Activated effector memory CD4-positive, alpha-beta T cell treated with Interleukin-2 at 50 U/mL for 16 hours (primary cell): ENCODE results near the gene DCP1B.

Experiments
- DNase-seq: peaks from one replicate; pipeline ENCODE4 v3.0.0-alpha.2; 2020

Gene DCP1B

DNA sequence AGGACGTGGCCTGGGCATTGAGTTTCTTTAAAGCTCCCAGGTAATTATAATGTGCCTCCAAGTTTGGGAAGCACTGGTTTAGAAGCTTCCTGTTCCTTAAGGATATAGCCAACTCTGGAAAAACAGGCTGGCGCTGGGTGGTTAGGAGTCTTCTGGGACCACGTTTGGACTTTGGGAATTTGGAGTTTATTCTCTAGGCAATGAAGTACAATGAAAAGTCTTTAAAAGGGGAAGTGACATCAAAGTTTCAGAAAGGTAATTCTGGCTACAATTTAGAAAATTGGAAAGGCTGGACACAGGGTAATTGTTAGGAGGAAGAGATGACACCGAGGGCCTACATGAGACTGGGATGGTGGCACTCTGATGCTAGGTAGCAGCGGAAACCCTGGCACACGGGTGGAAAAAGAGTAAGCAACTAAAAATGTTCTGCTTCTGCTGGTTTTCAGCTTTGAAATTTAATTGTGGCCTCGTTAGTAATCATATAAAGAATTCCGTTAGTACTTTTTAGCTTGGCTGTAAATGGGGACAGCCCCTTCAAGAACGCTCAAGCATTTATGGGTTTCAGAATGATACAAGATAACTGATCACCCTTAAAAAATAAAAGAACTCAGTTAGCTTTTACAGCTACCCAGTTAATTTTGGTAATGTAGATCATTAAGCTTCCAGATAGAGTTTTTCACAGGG is 12.7 kb upstream of the DCP1B start:
- no peak for DNase-seq

DNA sequence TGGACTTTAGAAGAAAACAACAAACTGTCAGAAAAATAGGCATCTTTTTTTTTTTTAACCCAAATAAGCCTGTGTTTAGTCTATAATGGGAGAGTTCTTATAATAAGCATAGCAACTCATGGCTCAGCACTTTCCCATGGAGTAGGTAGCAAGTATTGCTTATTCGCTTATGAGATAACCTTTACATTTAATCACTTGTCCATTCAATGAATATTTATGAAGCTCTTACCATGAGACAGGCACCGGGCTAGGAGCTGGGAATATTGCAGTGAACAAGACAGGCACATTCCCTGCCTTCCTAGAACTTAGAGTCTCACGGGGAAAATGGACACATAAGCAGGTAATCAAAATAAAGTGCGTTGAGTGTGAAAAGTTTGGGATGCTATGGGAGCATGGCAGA is 10.0 kb upstream of the DCP1B start:
- DNase-seq, result no peak

DNA sequence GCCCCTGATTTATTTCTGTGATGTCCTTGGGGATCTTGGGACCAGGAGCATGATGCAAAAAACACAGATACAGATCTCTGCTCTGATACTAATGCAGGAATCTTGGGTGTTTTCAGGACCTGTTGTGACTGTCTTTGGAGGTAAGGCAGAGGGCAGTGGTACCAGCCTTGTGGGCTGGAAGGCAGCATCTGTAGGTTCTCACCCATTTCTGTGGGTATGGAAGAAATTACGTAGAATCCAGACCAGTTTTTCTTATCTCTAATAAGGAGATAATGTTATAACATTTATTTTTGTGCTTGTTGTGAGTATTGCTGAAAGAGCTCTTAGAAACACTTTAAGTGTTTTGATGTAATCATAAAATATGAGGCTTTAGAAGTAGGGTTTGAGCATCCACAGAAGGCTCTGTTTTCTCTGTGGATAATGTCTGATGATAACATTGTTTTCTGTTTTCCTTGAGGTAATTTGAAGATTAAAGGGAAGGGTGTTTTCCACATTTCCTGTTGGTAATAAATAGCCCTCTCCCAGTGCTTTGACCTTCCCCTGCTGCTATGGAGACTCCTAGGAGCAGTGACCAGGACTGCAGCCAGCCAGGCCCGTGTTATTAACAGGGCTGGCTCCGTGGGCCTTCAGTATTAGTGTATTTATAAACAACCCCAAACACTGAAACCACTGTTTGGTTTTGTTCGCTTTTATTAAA is 9.4 kb upstream of the DCP1B start:
- no peak for DNase-seq

DNA sequence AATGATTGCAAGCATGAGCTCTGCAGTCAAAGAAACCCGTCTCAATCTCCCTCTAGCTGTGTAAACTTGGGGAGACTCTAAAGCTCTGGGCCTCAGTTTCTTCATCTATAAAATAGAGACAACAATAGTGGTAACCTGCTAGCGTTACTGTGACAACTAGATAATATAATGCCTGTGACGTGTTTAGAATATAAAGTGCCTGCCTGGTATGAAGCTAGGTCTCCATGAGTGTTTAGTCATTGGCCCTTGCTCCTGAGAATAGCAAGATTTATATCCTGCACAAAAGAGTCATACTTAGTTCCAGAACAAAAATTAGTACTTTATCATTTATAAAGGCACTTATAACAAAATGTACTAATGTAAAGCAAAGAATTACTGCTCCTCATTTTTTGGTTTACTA is 8.8 kb upstream of the DCP1B start:
- DNase-seq, result no peak

DNA sequence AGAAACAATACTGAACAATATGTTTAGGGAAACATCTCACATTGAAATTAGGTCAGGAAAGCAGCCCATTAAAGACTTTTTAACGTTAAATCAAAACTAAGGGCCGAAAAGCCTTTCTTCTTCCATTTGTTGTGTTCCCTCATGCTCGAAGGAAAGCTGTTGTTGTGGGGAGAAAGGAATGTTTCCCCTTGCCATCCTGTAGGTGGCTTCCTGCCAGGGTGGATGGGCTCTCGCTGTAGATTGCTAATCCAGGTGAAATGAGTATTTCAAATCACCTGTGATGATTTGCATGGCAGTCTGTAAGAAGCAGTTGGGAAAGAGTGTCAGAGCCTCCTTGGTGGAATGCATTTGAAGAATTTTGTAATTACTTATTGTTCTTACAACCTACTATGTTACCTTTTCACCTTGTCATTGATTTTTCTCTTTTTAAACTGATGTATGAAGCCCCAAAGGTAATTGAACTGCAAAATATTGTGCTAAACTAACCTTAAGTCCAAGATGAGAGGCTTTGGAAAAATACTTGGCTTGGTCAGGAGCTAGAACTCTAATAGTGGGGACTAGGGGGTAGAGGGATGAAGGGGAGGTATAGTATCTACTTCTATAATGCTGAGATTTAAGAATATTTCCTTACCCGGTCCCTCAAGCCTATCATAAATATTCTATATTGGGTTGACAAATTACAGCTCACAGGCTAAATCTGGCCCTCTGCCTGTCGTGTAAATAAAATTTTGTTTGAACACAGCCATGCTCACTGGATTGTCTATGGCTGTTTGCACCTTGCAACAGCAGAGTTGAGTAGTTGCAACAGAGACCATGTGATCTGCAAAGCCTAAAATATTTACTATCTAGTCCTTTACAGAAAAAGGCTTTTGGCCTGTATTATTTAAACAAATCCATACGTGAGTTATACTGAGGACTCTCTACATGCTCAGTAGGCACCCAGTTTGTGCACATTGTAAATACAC is 7.7 kb upstream of the DCP1B start:
- no peak for DNase-seq

DNA sequence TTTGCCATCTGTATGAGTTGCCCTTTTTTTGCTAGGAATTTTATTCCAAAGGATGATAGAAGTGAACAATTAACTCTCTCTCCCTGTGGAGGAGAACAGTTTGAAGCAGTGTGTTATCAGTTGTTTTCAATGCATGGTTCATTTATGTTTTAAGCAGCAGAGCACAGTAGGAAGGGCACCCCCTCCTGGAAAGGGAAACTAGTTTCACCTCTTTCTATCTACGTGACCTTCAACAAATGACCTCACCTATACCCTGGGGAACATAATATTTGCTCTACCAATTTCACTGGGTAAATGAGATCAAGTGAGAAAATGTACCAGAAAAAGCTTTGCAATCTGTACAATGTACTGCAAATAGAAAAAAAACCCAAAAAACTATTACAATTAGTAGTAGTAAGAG is 5.4 kb upstream of the DCP1B start:
- DNase-seq, result no peak

DNA sequence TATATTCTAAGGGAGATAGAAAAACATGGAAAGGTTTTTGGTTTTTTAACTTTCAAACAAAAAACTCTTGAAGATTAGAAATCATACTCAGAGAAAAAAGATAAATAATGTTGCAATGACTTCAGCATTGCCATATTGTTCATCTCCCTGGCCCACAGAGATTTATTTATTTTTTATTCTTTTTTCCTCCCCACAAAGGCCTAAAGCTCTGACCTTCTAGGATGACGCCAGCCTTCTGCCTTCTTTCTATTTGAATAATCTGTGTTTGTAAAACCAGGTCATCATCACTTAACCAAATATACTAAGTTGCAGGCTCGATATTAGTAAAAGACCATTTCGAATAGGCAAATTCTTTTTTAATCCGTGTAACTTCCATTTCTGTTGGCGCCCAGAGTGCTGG is 4.4 kb upstream of the DCP1B start:
- DNase-seq, result no peak

DNA sequence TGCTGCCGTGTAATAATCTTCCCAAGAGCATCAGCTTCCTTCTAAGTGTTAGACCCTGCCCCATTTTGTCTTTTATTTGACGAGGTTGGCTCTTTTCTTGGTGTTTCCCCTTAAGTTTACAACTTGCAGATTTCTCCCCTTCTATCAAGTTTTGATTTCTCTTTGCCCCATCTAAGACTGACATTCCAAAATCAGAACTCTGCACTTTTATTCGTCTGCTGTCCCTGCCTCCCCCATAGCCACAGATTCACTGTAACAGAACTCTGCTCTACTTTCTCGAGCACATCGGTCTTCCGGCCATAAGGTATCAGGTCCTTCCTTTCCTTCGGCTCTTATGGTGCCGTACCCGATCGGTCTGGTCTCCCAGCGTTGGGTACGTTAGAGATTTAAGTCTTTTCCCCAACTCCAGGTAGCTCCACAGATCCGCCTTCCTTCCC is 563 bp downstream of the DCP1B start:
- DNase-seq, result no peak

DNA sequence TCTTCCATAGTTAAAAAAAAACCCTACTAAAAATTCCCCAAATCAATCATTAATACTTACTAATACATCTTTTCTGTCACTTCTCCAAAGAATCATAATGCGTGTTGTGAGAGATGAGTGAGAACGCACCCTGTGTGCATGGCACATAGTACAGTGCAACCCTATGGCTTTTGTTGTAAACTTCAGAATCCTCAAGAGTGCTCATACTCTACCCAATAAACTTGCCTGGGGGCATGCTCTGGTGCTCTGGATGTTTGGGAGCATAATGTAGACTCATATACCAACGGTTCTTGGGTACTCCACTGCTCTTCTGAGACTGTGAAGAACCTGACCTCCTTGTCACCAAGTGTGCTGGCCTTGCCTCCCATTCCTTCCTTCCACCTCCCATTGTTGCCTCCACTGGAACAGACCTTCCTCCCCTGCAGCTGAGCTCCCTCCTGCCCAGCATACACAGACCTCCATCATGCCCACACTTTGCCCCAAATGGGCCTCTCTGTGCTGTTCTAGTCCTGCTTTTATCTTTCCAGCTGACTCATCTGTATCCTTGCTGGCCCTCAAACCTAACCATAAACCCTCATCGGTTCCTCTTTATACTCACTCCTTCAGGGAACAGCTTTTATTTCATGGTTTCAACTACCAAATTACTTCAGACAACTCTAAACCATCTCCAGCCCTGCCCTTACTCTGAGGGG is 8.9 kb downstream of the DCP1B start:
- DNase-seq, result no peak

DNA sequence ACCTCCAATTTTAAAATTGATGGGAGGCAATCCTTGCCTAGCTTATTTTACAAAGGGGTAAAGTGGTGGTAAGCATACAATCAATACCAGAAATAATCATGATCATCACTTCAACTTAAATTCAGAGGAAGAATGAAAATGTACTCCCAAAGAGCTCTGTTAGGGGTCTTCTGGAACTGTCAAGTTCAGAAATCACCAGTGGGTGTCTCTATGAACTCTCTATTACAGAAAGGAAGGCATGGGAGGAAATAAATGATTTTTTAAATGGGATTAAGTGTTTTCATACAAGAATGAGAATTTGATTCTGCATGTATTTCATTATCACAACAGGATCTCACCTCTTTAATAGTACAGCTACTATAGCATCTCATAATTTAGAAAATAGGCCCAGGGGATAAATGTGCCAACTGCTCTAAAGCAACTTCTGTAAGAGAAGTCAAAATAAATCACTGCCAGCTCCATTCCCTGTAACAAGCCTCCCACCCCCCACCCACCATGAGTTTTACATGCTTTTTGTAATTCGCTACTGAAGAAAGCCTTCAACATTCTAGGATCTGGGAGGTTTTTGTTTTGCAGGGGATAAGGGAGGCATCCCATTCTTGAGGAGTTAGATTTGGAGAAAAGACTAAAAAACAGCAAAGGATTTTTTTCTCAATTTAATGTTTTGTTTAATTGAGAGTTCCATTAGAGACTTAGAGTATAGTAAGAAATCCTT is 9.7 kb downstream of the DCP1B start:
- DNase-seq, result no peak

DNA sequence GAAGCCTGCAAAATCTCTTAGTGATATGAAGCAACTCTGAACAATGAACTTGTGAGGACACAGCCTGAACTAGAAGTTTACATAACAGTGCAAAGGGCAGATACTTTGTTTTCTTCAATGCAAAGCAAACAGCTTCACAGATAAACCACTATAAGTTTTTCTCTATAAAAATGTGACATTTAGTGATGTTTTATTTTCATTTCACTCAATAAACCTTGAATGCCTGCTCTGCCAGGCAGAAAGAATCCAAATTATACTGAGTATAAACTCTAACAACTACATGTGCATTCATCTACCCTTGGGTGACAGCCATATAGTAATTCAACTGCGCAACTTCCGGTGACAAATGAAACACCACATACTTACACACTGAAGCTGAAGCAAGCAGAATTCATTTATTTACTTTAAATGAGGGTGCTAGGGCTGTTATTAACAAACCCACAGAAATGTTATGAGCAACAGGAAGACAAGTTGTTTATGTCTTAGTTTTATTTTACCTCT is 10.3 kb downstream of the DCP1B start:
- DNase-seq, result no peak

DNA sequence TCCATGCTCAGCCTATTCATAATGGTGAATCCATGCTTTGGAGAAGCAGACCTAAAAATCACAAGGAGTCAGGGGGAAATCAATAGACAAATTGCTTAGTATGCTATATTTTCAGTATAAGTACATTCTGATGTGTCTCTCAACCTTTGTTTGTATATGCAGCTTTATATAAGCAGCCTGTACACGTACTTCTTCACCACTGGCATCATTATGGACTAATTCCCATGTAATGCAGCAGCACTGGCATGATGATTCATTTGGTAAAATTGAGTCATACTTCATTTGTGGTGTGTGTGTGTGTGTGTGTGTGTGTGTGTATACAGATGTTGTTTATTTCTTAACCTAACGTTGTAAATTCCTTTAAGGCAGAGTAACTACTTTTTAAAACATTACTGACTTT is 10.9 kb downstream of the DCP1B start:
- DNase-seq, result no peak

DNA sequence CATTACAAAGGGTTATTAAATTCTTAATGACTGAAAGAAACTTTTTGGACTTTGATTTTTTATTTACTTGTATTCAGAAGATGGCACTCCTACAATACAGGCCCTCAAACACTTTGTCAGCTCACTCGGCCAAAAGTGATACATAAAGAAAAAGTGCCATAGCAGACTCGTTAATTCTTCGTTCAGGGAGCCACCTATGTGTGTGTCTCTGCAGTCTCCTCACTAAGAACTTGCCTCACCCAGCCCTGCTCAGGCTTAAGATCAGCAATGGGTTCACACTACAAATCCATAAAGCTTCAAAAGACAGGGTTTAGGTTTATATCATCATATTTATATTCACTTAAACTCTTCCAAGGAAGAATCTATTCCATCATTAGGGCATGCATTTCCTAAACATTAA is 11.5 kb downstream of the DCP1B start:
- DNase-seq, result no peak

DNA sequence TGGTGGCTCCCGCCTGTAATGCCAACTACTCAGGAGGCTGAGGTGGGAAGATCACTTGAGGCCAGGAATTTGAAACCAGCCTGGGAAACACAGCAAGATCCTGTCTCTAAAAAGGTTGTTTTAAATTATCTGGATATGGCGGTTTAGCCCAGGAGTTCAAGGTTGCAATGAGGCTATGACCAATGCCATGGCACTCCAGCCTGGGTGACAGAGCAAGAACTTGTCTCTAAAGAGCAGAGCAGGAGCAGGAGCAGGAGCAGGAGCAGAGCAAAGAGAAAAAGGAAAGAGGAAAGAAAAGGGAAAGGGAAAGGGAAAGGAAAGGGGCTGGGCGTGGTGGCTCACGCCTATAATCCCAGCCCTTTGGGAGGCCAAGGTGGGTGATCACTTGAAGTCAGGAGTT is 15.1 kb downstream of the DCP1B start:
- no peak for DNase-seq

DNA sequence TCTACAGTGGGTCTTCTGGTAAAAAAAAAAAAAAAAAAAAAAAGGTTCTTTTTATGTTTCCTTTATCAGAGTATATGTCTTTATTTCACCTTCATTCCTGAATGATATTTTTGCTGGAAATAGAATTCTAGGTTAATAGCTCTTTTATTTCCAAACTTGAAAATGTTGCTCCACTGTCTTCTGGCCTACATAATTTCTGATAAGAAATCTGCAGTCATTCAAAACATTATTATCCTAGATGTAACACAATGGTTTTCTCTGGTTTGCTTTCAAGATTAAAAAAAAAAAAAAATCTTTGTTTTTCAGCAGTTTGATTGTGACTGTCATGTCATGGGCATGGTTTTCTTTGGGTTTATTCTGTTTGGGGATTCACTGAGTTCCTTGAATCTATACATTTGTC is 19.5 kb downstream of the DCP1B start:
- no peak for DNase-seq

DNA sequence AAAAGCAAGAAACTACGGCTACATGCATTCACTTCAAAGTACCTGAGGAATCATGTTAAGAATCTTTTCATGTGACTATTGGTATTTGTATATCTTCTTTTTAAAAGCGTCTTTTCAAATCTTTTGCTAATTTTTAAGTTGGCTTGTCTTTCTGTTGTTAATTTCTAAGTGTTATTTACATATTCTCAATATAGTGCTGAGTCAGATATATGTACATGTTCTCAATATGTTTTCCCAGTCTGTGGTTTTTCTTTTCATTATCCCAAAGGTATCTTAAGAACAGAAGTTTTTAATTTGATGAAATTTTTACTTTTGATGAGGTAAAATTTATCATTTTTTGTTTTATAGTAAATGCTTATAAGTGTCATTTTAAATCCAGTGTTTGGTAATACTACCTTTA is 24.0 kb downstream of the DCP1B start:
- DNase-seq, result no peak

DNA sequence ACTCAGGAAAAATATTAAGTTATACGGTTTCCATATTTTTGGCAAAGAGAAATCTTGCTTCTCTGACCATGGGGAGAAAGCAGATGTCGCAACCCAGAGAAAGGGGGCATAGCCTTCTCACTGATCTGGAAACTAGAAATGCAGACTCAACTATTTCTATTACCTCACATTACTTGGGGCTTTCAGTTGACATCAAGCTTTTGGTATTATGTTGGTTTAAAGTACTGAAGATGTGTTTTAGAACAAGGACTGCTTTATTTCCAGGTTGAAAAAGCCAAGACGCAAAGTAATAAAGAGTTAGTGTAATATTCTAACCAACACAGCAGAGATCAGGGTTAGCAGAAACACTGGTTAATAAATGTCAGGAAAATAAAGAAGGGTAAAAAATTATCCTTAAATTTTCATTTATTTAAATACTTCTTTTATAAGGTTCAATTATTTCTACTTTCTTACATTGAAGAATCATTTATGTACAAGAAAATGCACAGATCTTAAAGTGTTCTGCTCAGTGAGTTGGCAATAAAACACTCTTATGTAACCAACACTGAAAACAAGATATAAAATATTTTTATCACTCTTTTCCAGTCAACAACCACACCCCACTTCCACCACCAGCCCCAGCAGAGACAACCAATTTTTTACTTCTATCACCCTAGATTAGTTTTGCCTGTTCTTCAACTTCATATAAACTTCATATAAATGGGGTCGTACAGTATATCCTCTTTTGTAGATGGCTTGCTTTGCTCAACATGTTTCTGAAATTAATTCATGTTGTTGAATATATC is 26.0 kb downstream of the DCP1B start:
- DNase-seq, result no peak

DNA sequence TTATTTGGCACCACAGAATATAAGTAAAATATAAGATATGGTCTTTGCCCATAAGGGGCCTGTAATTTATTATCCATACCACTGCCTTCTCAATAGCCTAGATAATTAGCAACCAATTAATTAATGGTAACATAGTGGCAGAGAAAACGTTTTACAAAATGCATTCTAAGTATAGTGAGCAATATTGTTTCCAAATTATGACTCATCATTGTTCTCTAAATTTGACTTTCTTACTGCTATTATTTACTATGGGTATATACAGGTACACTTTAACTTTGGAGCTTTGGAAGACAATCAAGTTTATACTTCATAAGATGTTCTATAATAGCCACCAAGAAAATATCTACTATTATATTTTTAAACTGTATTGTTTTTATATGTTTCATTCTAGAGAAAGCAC is 26.7 kb downstream of the DCP1B start:
- DNase-seq, result no peak

DNA sequence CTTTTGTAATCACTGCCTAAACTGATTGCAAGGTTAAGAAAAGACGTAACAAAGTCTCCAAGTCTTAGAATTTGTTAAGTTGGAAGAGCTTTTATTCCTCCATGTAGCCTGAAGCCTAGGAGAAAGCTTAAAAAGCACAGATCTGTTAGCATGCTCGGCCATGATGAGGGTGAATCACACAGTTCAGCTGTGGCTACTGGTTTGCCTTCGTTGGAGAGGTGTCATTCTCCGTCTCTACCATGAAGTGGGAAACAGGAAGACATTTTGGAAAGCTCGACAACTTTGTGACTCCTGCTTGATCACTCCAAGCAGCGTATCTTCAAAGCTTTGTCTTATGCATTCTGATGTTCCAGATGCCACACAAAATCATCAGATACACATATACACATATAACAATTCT is 27.1 kb downstream of the DCP1B start:
- DNase-seq, result no peak

DNA sequence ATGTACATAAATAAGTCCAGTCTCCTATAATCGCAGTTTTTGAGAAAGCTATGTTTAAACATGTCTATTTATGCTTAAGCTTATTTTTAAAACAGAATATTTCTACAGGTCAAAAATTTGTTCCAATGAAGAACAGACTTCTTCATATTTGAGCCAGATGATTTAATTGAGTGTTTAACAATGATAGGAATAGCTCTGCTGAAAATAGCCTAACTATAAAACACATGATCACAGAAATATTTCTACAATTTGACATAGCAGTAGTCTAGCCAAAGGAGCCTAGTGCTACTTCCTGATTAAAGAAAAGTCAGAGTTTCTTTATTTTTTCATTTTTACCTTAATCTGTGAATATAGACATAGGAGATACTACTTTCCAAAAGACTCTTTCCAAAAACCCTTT is 29.4 kb downstream of the DCP1B start:
- no peak for DNase-seq

DNA sequence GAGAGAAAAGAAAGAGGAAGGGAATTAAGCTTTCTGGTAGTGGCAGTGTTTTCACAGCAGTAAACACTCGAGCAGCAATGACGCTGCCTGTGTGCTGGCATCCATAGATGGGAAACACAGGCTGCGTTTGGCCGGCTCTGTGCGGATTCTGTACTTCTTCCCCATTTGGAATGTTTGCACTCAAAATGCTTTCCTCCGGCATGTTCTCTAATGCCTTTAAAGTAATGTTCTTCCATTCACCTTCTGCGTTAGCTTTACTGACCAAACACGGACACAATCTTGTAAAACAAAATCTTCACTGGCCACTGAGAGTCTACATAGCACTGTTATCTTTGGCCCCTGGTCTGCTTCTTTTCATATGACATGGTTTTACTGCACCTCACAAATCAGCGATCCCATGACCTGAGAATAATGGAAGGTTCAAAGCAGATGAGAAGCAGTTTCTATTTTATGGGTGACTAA is 31.4 kb downstream of the DCP1B start:
- no peak for DNase-seq
